Mesendoderm (in vitro differentiated cells): ENCODE measurements around the gene FOXP3.

Source experiments
- DNase-seq: peaks from one replicate; pipeline ENCODE4 v3.0.0; 2013
- H2AK5ac ChIP-seq: 2 replicates; pipeline ENCODE4 v1.6.1; 2013; ENCODE audit warnings: low read length, inconsistent platforms
- H2BK120ac ChIP-seq: 2 replicates; pipeline ENCODE4 v1.6.1; 2013; ENCODE audit warnings: low read depth, mild to moderate bottlenecking, low read length, moderate library complexity, mixed read lengths
- H2BK15ac ChIP-seq: replicated peaks from 2 replicates; pipeline ENCODE4 v1.6.1; 2013; ENCODE audit warnings: low read depth, mild to moderate bottlenecking, moderate library complexity
- H2BK5ac ChIP-seq: 2 replicates; pipeline ENCODE4 v1.6.1; 2013; ENCODE audit warnings: low read length, inconsistent platforms
- H3K18ac ChIP-seq: 2 replicates; pipeline ENCODE4 v1.6.1; 2013; ENCODE audit warnings: mild to moderate bottlenecking, low read length, mixed read lengths
- H3K23ac ChIP-seq: one replicate; pipeline ENCODE4 v1.6.1; 2013; ENCODE audit warnings: low read length
- H3K27ac ChIP-seq: 2 replicates; pipeline ENCODE4 v1.5.1; 2013; ENCODE audit warnings: low read depth, mild to moderate bottlenecking, inconsistent platforms, low read length, moderate library complexity
- H3K27me3 ChIP-seq: 2 replicates; pipeline ENCODE4 v1.6.1; 2013; ENCODE audit warnings: low read length, control low read depth, mild to moderate bottlenecking, inconsistent platforms; ENCODE audit not compliant: insufficient read depth, poor library complexity
- H3K36me3 ChIP-seq: 2 replicates; pipeline ENCODE4 v1.6.1; 2013; ENCODE audit warnings: low read length, inconsistent platforms; ENCODE audit not compliant: control insufficient read depth, insufficient read depth
- H3K4ac ChIP-seq: one replicate; pipeline ENCODE4 v1.6.1; 2013; ENCODE audit warnings: low read depth, mild to moderate bottlenecking, low read length, moderate library complexity
- H3K4me1 ChIP-seq: 2 replicates; pipeline ENCODE4 v1.6.1; 2013; ENCODE audit warnings: low read depth, low read length, inconsistent platforms; ENCODE audit not compliant: control insufficient read depth
- H3K4me2 ChIP-seq: 2 replicates; pipeline ENCODE4 v1.6.1; 2013; ENCODE audit warnings: low read length
- H3K4me3 ChIP-seq: 2 replicates; pipeline ENCODE4 v1.5.1; 2013; ENCODE audit warnings: mild to moderate bottlenecking, low read length
- H3K56ac ChIP-seq: one replicate; pipeline ENCODE4 v1.6.1; 2013; ENCODE audit warnings: low read length
- H3K79me1 ChIP-seq: 2 replicates; pipeline ENCODE4 v1.6.1; 2013; ENCODE audit warnings: low read length, inconsistent platforms
- H3K79me2 ChIP-seq: 2 replicates; pipeline ENCODE4 v1.6.1; 2013; ENCODE audit warnings: mild to moderate bottlenecking, low read length; ENCODE audit not compliant: control insufficient read depth, insufficient read depth
- H3K9ac ChIP-seq: 2 replicates; pipeline ENCODE4 v1.6.1; 2013; ENCODE audit warnings: low read length, inconsistent platforms
- H4K5ac ChIP-seq: one replicate; pipeline ENCODE4 v1.6.1; 2013; ENCODE audit warnings: low read length
- H4K8ac ChIP-seq: one replicate; pipeline ENCODE4 v1.6.1; 2013; ENCODE audit warnings: low read depth, mild to moderate bottlenecking, control low read depth, low read length, moderate library complexity
- WGBS: extraction: QIAGEN DNeasy Blood & Tissue Kit; methylation state at CpG from one replicate; pipeline ENCODE4 v1.1.7; 2013; ENCODE audit warnings: low lambda C conversion rate, missing lambda C conversion rate; ENCODE audit not compliant: insufficient coverage; ENCODE audit errors: extremely low coverage; 5-methylcytosine and 5-hydroxymethylcytosine counted together

Gene FOXP3

GRCh38 chrX:49272421-49272820, 7.9 kb upstream of the FOXP3 start:
- H3K79me1 ChIP-seq, result peaks cover 4% of the 10 kb centered on the region
- H2AK5ac ChIP-seq, result no peak overlapping the region
- peaks cover 11% of the 10 kb centered on the region for H3K79me2 ChIP-seq
- no peak overlapping the region for H3K4ac ChIP-seq
- no peak overlapping the region for H4K5ac ChIP-seq
- H4K8ac ChIP-seq, result no peak overlapping the region
- H3K23ac ChIP-seq, result no peak overlapping the region
- DNase-seq, result no peak
- WGBS, result no CpG with 5 or more reads among the region's 6 CpGs
- no peaks in the 10 kb centered on the region for H3K27me3 ChIP-seq
- H3K27ac ChIP-seq, result no peak overlapping the region
- H3K9ac ChIP-seq, result no peak overlapping the region
- no peaks in the 10 kb centered on the region for H3K4me1 ChIP-seq
- no peaks in the 10 kb centered on the region for H3K36me3 ChIP-seq
- H3K18ac ChIP-seq, result no peak overlapping the region
- H3K56ac ChIP-seq, result no peak overlapping the region
- H2BK5ac ChIP-seq, result no peak overlapping the region
- no peak overlapping the region for H2BK120ac ChIP-seq
- no peak overlapping the region for H2BK15ac ChIP-seq
- H3K4me2 ChIP-seq, result no peak overlapping the region
- no peak overlapping the region for H3K4me3 ChIP-seq

GRCh38 chrX:49271341-49271740, 6.8 kb upstream of the FOXP3 start:
- H4K5ac ChIP-seq, result no peak overlapping the region
- no peak overlapping the region for H3K9ac ChIP-seq
- no peak for DNase-seq
- no peak overlapping the region for H3K18ac ChIP-seq
- peaks cover 4% of the 10 kb centered on the region for H3K79me1 ChIP-seq
- no peaks in the 10 kb centered on the region for H3K4me1 ChIP-seq
- H3K27me3 ChIP-seq, result no peaks in the 10 kb centered on the region
- H2BK5ac ChIP-seq, result no peak overlapping the region
- no peaks in the 10 kb centered on the region for H3K36me3 ChIP-seq
- no peak overlapping the region for H3K4ac ChIP-seq
- H3K27ac ChIP-seq, result no peak overlapping the region
- H2BK15ac ChIP-seq, result no peak overlapping the region
- no peak overlapping the region for H2BK120ac ChIP-seq
- H2AK5ac ChIP-seq, result no peak overlapping the region
- peak overlapping the region; percentile 17 for H3K56ac ChIP-seq
- no peak overlapping the region for H3K4me2 ChIP-seq
- WGBS, result no CpG with 5 or more reads among the region's 2 CpGs
- H3K79me2 ChIP-seq, result peaks cover 11% of the 10 kb centered on the region
- H3K23ac ChIP-seq, result no peak overlapping the region
- no peak overlapping the region for H4K8ac ChIP-seq
- H3K4me3 ChIP-seq, result no peak overlapping the region

- H3K18ac ChIP-seq, result peak overlapping the region; percentile 77
- H3K27ac ChIP-seq, result peak overlapping the region; percentile 84
- no peak overlapping the region for H3K23ac ChIP-seq
- H3K36me3 ChIP-seq, result no peaks in the 10 kb centered on the region
- peaks cover 11% of the 10 kb centered on the region for H3K79me2 ChIP-seq
- no CpG with 5 or more reads among the region's 66 CpGs for WGBS
- no peak overlapping the region for H3K4me3 ChIP-seq
- H3K4me1 ChIP-seq, result no peaks in the 10 kb centered on the region
- no peak overlapping the region for H4K5ac ChIP-seq
- no peak overlapping the region for H2BK15ac ChIP-seq
- no peak for DNase-seq
- no peaks in the 10 kb centered on the region for H3K27me3 ChIP-seq
- peaks cover 4% of the 10 kb centered on the region for H3K79me1 ChIP-seq
- peak overlapping the region; percentile 87 for H3K56ac ChIP-seq
- H3K4me2 ChIP-seq, result peak overlapping the region; percentile 15
- H2BK5ac ChIP-seq, result no peak overlapping the region
- H4K8ac ChIP-seq, result peak overlapping the region; percentile 79
- H3K9ac ChIP-seq, result peak overlapping the region; percentile 72
- H2BK120ac ChIP-seq, result no peak overlapping the region
- H2AK5ac ChIP-seq, result no peak overlapping the region
- peak overlapping the region; percentile 56 for H3K4ac ChIP-seq
Measured at GRCh38 chrX:49270249-49270921, 5.9 kb upstream of the FOXP3 start.

GRCh38 chrX:49269767-49270248, 5.3 kb upstream of the FOXP3 start, which contains the start of gene PPP1R3F:
TSS of gene PPP1R3F (plus strand) at chrX:49269793. CDS start at chrX:49269870, 77 bp downstream.
- Histone ChIP-seq H3K56ac (peak within 1 kb of the TSS; percentile 94), H3K27me3 (no peaks in the 10 kb centered on the region), H3K79me1 (peaks cover 4% of the 10 kb centered on the region), H2BK120ac (no peak within 1 kb of the TSS), H3K23ac (no peak within 1 kb of the TSS), H2BK15ac (no peak within 1 kb of the TSS), H3K4me1 (no peaks in the 10 kb centered on the region), H3K27ac (peak within 1 kb of the TSS; percentile 84), H4K5ac (no peak within 1 kb of the TSS), H3K4me2 (peak within 1 kb of the TSS; percentile 71), H3K4me3 (peak within 1 kb of the TSS; percentile 62), H4K8ac (peak within 1 kb of the TSS; percentile 79), H3K4ac (peak within 1 kb of the TSS; percentile 56), H3K79me2 (peaks cover 11% of the 10 kb centered on the region), H2BK5ac (peak within 1 kb of the TSS; percentile 55), H3K9ac (peak within 1 kb of the TSS; percentile 86), H3K36me3 (no peaks in the 10 kb centered on the region), H3K18ac (peak within 1 kb of the TSS; percentile 77), H2AK5ac (no peak within 1 kb of the TSS)
- no CpG with 5 or more reads among the region's 70 CpGs for WGBS
- no peak for DNase-seq

- DNase-seq, result peak; percentile 99
- Histone ChIP-seq H3K27ac (peak overlapping the region; percentile 38), H3K27me3 (no peaks in the 10 kb centered on the region), H3K79me2 (peaks cover 11% of the 10 kb centered on the region), H3K4me3 (peak overlapping the region; percentile 62), H3K56ac (peak overlapping the region; percentile 94), H4K8ac (no peak overlapping the region), H3K36me3 (no peaks in the 10 kb centered on the region), H3K4me2 (peak overlapping the region; percentile 71), H3K4me1 (no peaks in the 10 kb centered on the region), H3K79me1 (peaks cover 4% of the 10 kb centered on the region), H3K23ac (no peak overlapping the region), H3K4ac (no peak overlapping the region), H2BK5ac (peak overlapping the region; percentile 55), H2BK15ac (no peak overlapping the region), H3K18ac (peak overlapping the region; percentile 63), H2BK120ac (no peak overlapping the region), H3K9ac (peak overlapping the region; percentile 86), H4K5ac (no peak overlapping the region), H2AK5ac (no peak overlapping the region)
- no CpG with 5 or more reads among the region's 45 CpGs for WGBS
Measured at GRCh38 chrX:49269010-49269766, 4.7 kb upstream of the FOXP3 start.
